GM03348 (cell line): ENCODE measurements around the gene FMNL2.

ENCODE experiments used
- DNase-seq: peaks from one replicate; pipeline ENCODE4 v3.0.0; 2012; ENCODE audit warnings: low spot score

Gene FMNL2

GRCh38 chr2:152584301-152584700 is 249.3 kb downstream of the FMNL2 start:
- DNase-seq: no peak

GRCh38 chr2:152585830-152586484 is 251.0 kb downstream of the FMNL2 start:
- DNase-seq: peak; percentile 81

GRCh38 chr2:152587187-152587947 is 252.4 kb downstream of the FMNL2 start:
- DNase-seq: peak; percentile 52

GRCh38 chr2:152588998-152589397 is 254.0 kb downstream of the FMNL2 start:
- DNase-seq: no peak

- DNase-seq: no peak
Measured at GRCh38 chr2:152594022-152594766, 259.2 kb downstream of the FMNL2 start.

GRCh38 chr2:152594792-152595191 is 259.8 kb downstream of the FMNL2 start:
- DNase-seq: peak; percentile 35

- DNase-seq: no peak
Measured at GRCh38 chr2:152598975-152599759, 264.2 kb downstream of the FMNL2 start.

GRCh38 chr2:152600051-152600657 is 265.2 kb downstream of the FMNL2 start:
- DNase-seq: no peak

- peak; percentile 30 for DNase-seq
Measured at GRCh38 chr2:152600697-152601096, 265.7 kb downstream of the FMNL2 start.

GRCh38 chr2:152602750-152603149 is 267.8 kb downstream of the FMNL2 start:
- DNase-seq: no peak

GRCh38 chr2:152603166-152603565 is 268.2 kb downstream of the FMNL2 start:
- DNase-seq: no peak

- peak; percentile 40 for DNase-seq
Measured at GRCh38 chr2:152606081-152606480, 271.1 kb downstream of the FMNL2 start.

- no peak for DNase-seq
Measured at GRCh38 chr2:152606941-152607340, 272.0 kb downstream of the FMNL2 start.

- DNase-seq: no peak
Measured at GRCh38 chr2:152607793-152608300, 272.9 kb downstream of the FMNL2 start.

- DNase-seq: no peak
Measured at GRCh38 chr2:152609154-152609553, 274.2 kb downstream of the FMNL2 start.

- no peak for DNase-seq
Measured at GRCh38 chr2:152609699-152610098, 274.7 kb downstream of the FMNL2 start.

GRCh38 chr2:152611458-152612231 is 276.7 kb downstream of the FMNL2 start:
- peak; percentile 79 for DNase-seq

GRCh38 chr2:152613235-152613634 is 278.3 kb downstream of the FMNL2 start:
- DNase-seq: peak; percentile 22

- DNase-seq: no peak
Measured at GRCh38 chr2:152615177-152615576, 280.2 kb downstream of the FMNL2 start.

- DNase-seq: no peak
Measured at GRCh38 chr2:152617456-152618192, 282.6 kb downstream of the FMNL2 start.
